SKM-1 treated with dmso at 0.1 percent for 144 hours (cell line): Measurements from ENCODE around the gene CCT5.
"Not testable (repeated sequence)": the region's sequence is repeated elsewhere in the genome, so short reads cannot be mapped to it uniquely, and the experiment has no call there.

Experiments
- DNase-seq: peaks from one replicate; lab custom pipeline; 2025; ENCODE audit not compliant: unreplicated experiment; lab: John Stamatoyannopoulos, UW

CCT5 gene

DNA sequence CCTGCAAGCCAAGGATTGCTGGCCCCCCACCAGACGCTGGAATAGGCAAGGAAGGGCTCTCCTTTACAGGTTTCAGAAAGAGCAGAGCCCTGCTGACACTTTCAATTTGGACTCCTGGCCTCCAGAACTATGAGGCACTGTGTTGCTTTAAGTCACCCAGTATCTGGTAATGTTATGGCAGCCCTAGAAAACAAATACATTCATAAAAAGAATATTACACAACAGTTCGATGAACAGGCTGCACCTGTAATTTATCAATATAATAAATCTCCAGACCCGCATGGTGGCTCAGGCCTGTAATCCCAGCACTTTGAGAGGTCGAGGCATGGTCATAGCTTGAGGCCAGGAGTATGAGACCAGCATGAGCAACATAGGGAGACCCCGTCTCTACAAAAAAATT lies 50.2 kb downstream of the CCT5 start:
- DNase-seq, result no peak

GRCh38 chr5:10301266-10301665 lies 51.2 kb downstream of the CCT5 start:
- DNase-seq, result no peak

GRCh38 chr5:10301842-10302610 lies 51.9 kb downstream of the CCT5 start:
- DNase-seq, result no peak

DNA sequence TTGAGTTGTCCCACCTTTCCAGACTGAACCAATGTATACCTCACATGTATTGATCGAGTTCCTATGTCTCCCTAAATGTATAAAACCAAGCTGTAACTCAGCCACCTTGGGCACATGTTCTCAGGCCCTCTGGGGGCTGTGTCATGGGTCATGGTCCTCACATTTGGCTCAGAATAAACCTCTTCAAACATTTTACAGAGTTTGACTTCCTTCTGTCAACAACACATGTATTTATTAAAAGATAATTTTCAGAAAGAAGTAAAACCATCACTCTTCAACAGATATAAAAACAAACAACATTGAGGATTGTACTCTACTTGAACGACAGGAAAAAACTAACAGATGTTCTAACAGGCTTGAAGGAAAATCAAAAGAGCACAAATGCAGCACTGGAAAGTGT lies 53.1 kb downstream of the CCT5 start:
- DNase-seq, result no peak

DNA sequence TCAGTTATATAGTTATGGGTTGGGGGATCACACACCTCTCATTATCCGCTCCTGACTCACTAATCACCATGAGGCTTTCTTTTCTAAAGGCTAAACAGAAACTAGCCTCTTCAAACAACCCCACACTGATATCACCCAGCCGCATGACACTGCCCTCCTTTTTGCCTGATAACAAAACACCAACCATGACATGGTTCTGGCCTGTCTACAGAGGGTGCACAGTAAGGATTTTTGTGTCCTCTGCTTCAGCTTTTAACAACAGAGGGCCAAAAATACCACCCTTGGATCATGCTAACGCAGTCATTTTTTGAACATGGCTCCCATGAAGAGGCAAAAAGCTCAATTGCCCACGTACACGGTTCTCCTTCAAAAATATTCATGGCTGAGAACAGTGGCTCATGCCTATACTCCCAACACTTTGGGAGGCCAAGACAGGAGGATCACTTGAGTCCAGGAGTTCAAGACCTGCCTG lies 53.7 kb downstream of the CCT5 start:
- no peak for DNase-seq

DNA sequence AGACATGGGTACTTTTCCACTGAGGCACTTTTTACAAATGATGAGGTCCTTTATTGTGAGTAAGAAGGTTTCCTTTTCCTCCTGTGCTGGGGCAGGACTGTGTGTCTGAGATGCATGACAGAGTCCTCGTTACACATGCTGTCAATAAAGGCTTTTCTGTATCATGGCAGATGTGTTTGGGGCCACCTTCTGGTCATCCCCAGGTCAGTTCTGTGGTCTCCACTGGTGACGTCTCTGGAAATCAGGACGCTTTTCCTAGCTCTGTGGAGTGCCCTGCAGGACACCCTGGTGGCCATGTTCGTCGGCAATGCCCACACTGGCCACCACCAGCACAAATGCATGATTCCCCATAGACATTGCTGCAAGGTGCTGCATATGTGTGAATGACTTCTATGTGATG lies 54.9 kb downstream of the CCT5 start:
- no peak for DNase-seq

DNA sequence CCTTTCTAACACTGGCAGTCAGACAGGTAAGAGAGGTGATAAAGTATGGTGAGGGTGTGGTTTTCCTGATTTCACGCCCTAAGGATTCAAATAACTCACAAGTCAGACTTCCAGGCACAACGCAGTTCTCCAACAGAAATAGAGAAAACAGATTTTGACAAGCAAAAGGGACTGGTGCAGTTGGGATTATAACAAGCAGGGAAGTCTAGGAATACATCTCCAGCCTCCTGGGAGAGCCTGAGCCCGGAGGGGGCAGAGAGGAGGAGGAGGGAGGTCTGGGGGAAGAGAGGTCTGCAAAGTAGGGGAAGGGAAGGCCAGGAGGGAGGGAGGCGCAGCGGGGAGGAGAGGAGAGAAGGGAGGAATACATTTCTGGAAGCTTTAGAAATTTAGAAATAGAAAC lies 56.0 kb downstream of the CCT5 start:
- DNase-seq, result no peak

- DNase-seq, result no peak
Measured at GRCh38 chr5:10306806-10307205, 56.7 kb downstream of the CCT5 start.

DNA sequence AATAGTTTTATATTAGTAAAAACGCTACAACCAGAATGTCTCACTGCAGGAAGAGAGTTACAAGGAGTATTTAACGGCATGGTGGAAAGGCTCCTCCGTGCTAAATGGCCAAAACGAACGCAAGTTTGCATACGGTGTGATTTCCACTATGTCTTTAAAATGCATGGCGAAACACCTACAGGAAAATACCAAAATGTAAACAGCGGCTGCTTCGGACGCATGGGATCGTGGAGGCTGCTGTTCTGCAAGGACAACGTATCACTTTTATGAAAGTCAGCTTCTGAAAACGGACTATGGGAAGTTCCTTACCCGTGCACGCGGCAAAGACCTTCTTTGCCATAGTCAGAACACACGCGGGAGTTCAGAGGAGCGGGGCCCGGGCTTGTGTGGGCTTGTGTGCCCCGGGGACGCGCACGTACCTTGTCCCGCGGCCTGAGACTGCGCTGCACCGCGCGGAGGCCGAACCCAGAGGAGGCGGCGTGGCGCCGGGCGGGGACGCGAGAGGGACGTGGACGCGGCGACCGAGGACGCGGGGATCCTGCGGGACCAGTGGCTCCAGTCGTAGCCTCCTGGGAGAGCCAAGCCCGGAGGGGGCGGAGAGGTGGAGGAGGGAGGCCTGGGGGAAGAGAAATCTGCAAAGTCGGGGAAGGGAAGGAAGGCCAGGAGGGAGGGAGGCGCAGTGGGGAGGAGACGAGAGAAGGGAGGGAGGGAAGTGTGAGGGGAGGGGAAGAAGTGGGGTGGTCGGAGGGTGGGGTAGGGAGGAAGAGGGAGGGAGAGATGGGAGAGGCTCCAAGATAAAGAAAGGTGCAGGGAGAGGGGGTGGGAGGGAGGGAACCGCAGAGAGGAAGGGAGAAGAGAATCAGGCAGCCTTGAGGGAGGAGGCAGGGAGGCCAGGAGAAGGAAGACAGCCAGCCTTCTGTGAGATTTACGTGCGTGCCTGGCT lies 57.4 kb downstream of the CCT5 start, which contains the start of gene CMBL:
Gene CMBL (minus strand): TSS at position 697 of the 943 bp plus-strand sequence. CDS start 17,140 bp downstream, outside the sequence.
- DNase-seq, result peak; percentile 70

- no peak for DNase-seq
Measured at GRCh38 chr5:10308844-10309243, 58.8 kb downstream of the CCT5 start.

GRCh38 chr5:10310066-10310779 lies 60.1 kb downstream of the CCT5 start:
- no peak for DNase-seq

DNA sequence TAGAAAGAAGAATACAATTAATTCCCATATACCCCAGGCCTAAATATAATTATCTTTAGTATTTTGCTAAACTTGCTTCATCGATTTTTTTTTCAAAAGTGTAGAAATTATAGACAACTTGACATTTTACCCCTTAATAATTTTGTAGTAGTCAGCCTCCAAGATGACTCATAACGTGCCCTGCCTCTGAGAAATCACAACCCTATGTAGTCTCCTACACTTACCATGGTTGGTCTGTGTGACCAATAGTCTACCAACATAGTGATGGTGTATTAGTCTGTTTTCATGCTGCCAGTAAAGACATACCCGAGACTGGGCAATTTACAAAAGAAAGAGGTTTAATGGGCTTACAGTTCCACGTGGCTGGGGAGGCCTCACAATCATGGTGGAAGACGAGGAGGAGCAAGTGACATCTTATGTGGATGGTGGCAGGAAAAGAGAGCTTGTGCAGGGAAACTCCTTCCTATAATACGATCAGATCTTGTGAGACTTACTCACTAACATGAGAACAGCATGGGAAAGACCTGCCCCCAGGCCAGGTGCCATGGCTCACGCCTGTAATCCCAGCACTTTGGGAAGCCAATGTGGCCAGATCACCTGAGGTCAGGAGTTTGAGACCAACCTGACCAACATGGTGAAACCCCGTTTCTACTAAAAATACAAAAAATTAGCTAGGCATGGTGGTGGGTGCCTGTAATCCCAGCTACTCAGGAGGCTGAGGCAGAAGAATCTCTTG lies 60.9 kb downstream of the CCT5 start:
- not testable (repeated sequence) for DNase-seq

- DNase-seq, result no peak
Measured at GRCh38 chr5:10311595-10312425, 61.7 kb downstream of the CCT5 start.

- DNase-seq, result no peak
Measured at GRCh38 chr5:10315201-10315600, 65.1 kb downstream of the CCT5 start.
